Thyroid gland (tissue), 4 donors: ENCODE data around the gene TFAP2C.

Experiments
- POLR2A ChIP-seq, 2 donors: fragments of 450-650 bp; IDR thresholded peaks; one replicate each; pipeline ENCODE4 v1.6.1; 2017; ENCODE audit warnings: antibody characterized with exemption in 2 of 2, mild to moderate bottlenecking in 2 of 2, moderate library complexity in 1 of 2
- TF ChIP-seq, protein P1 (sequence below), 6 experiments: fragments of 200-600 bp in 3 of 6; fragments of 450-650 bp in 3 of 6; sonication (generic) in 3 of 6; IDR thresholded peaks; one replicate each; pipeline ENCODE4 v1.5.1; 2016 to 2019; ENCODE audit warnings: antibody characterized with exemption in 6 of 6, mild to moderate bottlenecking in 2 of 6, inconsistent platforms in 1 of 6, moderate library complexity in 1 of 6

DNA sequence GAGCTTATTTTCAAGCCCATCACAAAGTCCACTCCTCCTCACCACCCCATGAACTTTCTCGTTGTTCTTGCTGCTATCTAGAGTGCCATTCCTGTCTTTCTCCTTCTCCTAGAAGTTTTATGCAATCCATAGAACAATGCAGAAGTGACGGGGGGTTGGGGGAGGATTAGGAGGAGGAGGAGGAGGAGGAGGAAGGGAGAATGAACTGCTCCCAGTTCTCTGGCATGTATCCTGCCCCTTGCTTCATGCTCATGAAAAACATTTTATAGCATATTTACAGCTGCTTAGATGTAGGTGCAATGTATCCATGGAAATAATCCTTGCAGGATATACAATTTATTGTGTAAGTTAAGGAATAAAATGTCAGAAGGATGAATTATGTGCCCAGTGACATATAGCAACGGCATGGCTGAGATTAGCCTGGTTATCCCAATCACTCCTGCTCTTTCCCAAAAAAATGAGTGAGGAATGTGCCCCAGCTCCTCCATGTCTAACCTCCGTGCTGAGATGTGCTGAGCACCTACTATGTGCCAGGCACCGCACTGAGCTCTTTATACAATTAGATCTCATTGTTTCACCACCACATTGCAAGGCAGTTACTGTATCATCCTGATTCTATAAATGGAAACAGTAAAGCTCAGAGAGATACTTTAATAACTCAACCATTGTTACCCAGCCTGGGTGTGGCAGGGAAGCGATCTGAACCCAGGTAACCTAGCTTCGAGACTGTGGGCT is 41.6 kb upstream of the TFAP2C start:
- TF ChIP-seq, protein P1, sequence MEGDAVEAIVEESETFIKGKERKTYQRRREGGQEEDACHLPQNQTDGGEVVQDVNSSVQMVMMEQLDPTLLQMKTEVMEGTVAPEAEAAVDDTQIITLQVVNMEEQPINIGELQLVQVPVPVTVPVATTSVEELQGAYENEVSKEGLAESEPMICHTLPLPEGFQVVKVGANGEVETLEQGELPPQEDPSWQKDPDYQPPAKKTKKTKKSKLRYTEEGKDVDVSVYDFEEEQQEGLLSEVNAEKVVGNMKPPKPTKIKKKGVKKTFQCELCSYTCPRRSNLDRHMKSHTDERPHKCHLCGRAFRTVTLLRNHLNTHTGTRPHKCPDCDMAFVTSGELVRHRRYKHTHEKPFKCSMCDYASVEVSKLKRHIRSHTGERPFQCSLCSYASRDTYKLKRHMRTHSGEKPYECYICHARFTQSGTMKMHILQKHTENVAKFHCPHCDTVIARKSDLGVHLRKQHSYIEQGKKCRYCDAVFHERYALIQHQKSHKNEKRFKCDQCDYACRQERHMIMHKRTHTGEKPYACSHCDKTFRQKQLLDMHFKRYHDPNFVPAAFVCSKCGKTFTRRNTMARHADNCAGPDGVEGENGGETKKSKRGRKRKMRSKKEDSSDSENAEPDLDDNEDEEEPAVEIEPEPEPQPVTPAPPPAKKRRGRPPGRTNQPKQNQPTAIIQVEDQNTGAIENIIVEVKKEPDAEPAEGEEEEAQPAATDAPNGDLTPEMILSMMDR (IDR thresholded peaks at IDR 0.05), result no peak
- no peak for TF ChIP-seq POLR2A (IDR thresholded peaks at IDR 0.05)
